Endothelial cell of umbilical vein (primary cell): ENCODE results near the gene SLC5A8. TPM values are rescaled to one million over a fixed set of nuclear protein-coding genes. Genes with fewer than 3 reads are reported as not detected.

Experiments used
- BruUV-seq: library from RNA; stranded (reverse); fragments of 400-500 nt; replicated peaks from 2 replicates; lab custom pipeline; 2021; lab: Mats Ljungman, UMichigan
- CTCF ChIA-PET: fragments of 300-600, 350-600 bp; sonication (Branson Sonifier 250); formaldehyde crosslinking; loops from one replicate; lab custom pipeline; 2021; ENCODE audit warnings: antibody characterized with exemption, inconsistent platforms; lab: Charles Lee
- POLR2A ChIA-PET: fragments of 300-600, 350-600 bp; sonication (Branson Sonifier 250); formaldehyde crosslinking; loops from one replicate; lab custom pipeline; 2021; ENCODE audit warnings: antibody characterized with exemption, inconsistent platforms; lab: Charles Lee
- DNase-seq: peaks from one replicate; pipeline ENCODE4 v3.0.0-alpha.2; 2011; ENCODE audit warnings: low read depth, low spot score
- FAIRE-seq: peaks from 2 replicates; lab custom pipeline; 2011; peaks lifted over from hg19 to GRCh38; lab: Jason Lieb, UNC
- H2AFZ ChIP-seq: 2 replicates; pipeline ENCODE4 v1.6.0; 2012; ENCODE audit warnings: low read depth, low read length, control low read depth, inconsistent platforms
- H3K27ac ChIP-seq: 2 replicates; pipeline ENCODE4 v1.5.1; 2011; ENCODE audit warnings: low read depth, mild to moderate bottlenecking, control low read depth, low read length, moderate library complexity; ENCODE audit not compliant: insufficient read depth
- H3K27me3 ChIP-seq, 2 experiments: 2 replicates each; pipeline versions ENCODE4 v1.6.0 to v1.6.1; 2011; ENCODE audit warnings: low read length in 2 of 2, mixed read lengths in 1 of 2; ENCODE audit not compliant: control insufficient read depth in 2 of 2, insufficient read depth in 2 of 2
- H3K36me3 ChIP-seq, 2 experiments: 2 replicates in 1 of 2; 3 replicates in 1 of 2; pipeline ENCODE4 v1.5.1; 2011; ENCODE audit warnings: low read length in 2 of 2, mild to moderate bottlenecking in 1 of 2, moderate library complexity in 1 of 2; ENCODE audit not compliant: control insufficient read depth in 2 of 2, insufficient read depth in 2 of 2; ENCODE audit errors: extremely low read depth in 1 of 2
- H3K4me1 ChIP-seq: 3 replicates; pipeline ENCODE4 v1.5.1; 2011; ENCODE audit warnings: mild to moderate bottlenecking, low read length; ENCODE audit not compliant: control insufficient read depth, insufficient read depth; ENCODE audit errors: extremely low read depth
- H3K4me2 ChIP-seq: 2 replicates; pipeline ENCODE4 v1.6.1; 2011; ENCODE audit warnings: low read length, control low read depth, mixed read lengths; ENCODE audit not compliant: insufficient read depth
- H3K4me3 ChIP-seq, 3 experiments: fragments of 200-600 bp in 1 of 3; sonication (generic), shearing (Covaris generic) in 1 of 3; replicated peaks in 1 of 3; 2 replicates each; pipeline ENCODE4 v1.5.1; 2011 to 2016; ENCODE audit warnings: control low read depth in 3 of 3, low read length in 3 of 3, mild to moderate bottlenecking in 2 of 3, inconsistent platforms in 1 of 3, low read depth in 1 of 3, moderate library complexity in 1 of 3; ENCODE audit not compliant: insufficient read depth in 1 of 3
- H3K79me2 ChIP-seq: 2 replicates; pipeline ENCODE4 v1.6.0; 2012; ENCODE audit warnings: low read length, inconsistent platforms; ENCODE audit not compliant: control insufficient read depth, insufficient read depth
- H3K9ac ChIP-seq: replicated peaks from 2 replicates; pipeline ENCODE3; 2011; ENCODE audit warnings: low read length, control low read depth; ENCODE audit not compliant: insufficient read depth; ENCODE audit errors: extremely low read depth
- H3K9me1 ChIP-seq: replicated peaks from 3 replicates; pipeline ENCODE4 v1.6.0; 2011; ENCODE audit warnings: mild to moderate bottlenecking, low read length; ENCODE audit not compliant: control insufficient read depth, insufficient read depth; ENCODE audit errors: extremely low read depth
- H3K9me3 ChIP-seq: replicated peaks from 2 replicates; pipeline ENCODE4 v1.5.1; 2012; ENCODE audit warnings: low read length, inconsistent platforms; ENCODE audit not compliant: control insufficient read depth, insufficient read depth
- H4K20me1 ChIP-seq: replicated peaks from 2 replicates; pipeline ENCODE3; 2011; ENCODE audit warnings: mild to moderate bottlenecking, low read length; ENCODE audit not compliant: control insufficient read depth, insufficient read depth; ENCODE audit errors: extremely low read depth
- EZH2 ChIP-seq: IDR thresholded peaks from 2 replicates; pipeline ENCODE4 v1.6.1; 2012; ENCODE audit warnings: borderline replicate concordance, low read depth, mild to moderate bottlenecking, moderate library complexity, low read length, inconsistent platforms; ENCODE audit not compliant: severe bottlenecking
- FOS ChIP-seq: IDR thresholded peaks from 2 replicates; pipeline ENCODE4 v1.6.1; 2011; ENCODE audit warnings: mild to moderate bottlenecking, low read length, moderate library complexity, borderline replicate concordance; ENCODE audit not compliant: insufficient read depth
- GATA2 ChIP-seq: IDR thresholded peaks from 2 replicates; pipeline ENCODE4 v1.7.0; 2011; ENCODE audit warnings: low read depth, mild to moderate bottlenecking, moderate library complexity, mixed read lengths, low read length; ENCODE audit not compliant: insufficient read length, insufficient read depth
- JUN ChIP-seq: IDR thresholded peaks from 2 replicates; pipeline ENCODE4 v1.6.1; 2011; ENCODE audit warnings: borderline replicate concordance, low read depth; ENCODE audit not compliant: insufficient read length, insufficient read depth
- MYC ChIP-seq: IDR thresholded peaks from one replicate; pipeline ENCODE4 v1.6.1; 2011; ENCODE audit warnings: mild to moderate bottlenecking, low read depth, low read length
- POLR2A ChIP-seq: IDR thresholded peaks from 2 replicates; pipeline ENCODE4 v1.6.1; 2012; ENCODE audit warnings: low read depth, mild to moderate bottlenecking, control low read depth, low read length
- POLR2AphosphoS5 ChIP-seq: IDR thresholded peaks from 2 replicates; pipeline ENCODE4 v1.6.1; 2012; ENCODE audit warnings: low read depth, mild to moderate bottlenecking, control low read depth, low read length, moderate library complexity; ENCODE audit not compliant: insufficient read depth
- dilution Hi-C: fragments of 300-500 bp; cut with MboI; formaldehyde crosslinking; loops from one replicate; pipeline ENCODE4 v1.15.0; 2019; ENCODE audit warnings: low sequenced_read_pairs; ENCODE audit not compliant: extremely low pct_ligation_motif_present
- intact Hi-C: fragments of 100-400 bp; cut with micrococcal nuclease; formaldehyde crosslinking; loops from one replicate; pipeline ENCODE4 v1.10.0; 2022
- polyA plus RNA-seq, 4 experiments: library from polyadenylated mRNA; depleted of rRNA in 3 of 4; stranded (reverse) in 3 of 4; unstranded in 1 of 4; fragments of >200 nt; gene quantifications; 2 replicates each; pipeline versions ENCODE4 v1.2.1 to v1.2.3, GENCODE V29; 2011 to 2012; ENCODE audit warnings: missing spikeins in 1 of 4
- total RNA-seq: library from RNA; stranded (reverse); gene quantifications from 2 replicates; pipeline ENCODE4 v1.2.3, GENCODE V29; 2021
- TF ChIP-seq, protein P1 (sequence below), 2 donors: IDR thresholded peaks; 1 replicate in 1 of 2; 2 replicates in 1 of 2; pipeline ENCODE4 v1.5.1; 2011; ENCODE audit warnings: low read length in 2 of 2, mild to moderate bottlenecking in 2 of 2, moderate library complexity in 2 of 2, control low read depth in 1 of 2, inconsistent platforms in 1 of 2, low read depth in 1 of 2; ENCODE audit not compliant: insufficient read depth in 1 of 2; ENCODE audit errors: extremely low read depth in 1 of 2
- TF ChIP-seq, protein P2 (sequence below): IDR thresholded peaks from 2 replicates; pipeline ENCODE4 v1.6.1; 2011; ENCODE audit not compliant: insufficient read depth, insufficient read length

Gene SLC5A8
- total and polyA plus RNA-seq, 2 donors (not counting 3 experiments of a cell fraction or from before 2014, with no cell fraction given) = not detected

DNA sequence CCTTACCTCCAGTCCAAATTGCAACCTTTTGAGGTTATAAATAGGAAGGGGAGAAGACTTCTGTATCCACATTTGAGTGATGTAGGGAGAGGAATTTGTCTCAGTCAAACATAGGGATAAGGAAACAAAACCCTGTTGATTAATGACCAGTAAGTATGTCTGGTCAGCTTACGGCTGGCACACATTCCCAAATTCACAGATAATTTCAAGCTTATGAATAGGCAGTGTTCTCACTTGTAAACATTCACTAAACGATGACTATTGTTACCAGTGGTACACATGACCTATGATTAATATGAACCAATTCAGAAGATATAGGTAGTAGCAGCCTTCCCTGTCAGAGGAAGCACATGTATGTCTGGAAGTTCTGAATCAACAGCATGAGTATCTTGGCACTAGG is 33.0 kb upstream of the SLC5A8 start:
- ChIA-PET CTCF (no interaction called here), POLR2A (no interaction called here)
- dilution Hi-C loops = no loop called here
- Histone ChIP-seq H3K27me3 (no peaks in the 10 kb centered on the region), H3K9me3 (no peaks in the 10 kb centered on the region), H3K9me1 (no peaks in the 10 kb centered on the region), H3K4me1 (no peaks in the 10 kb centered on the region), H3K4me2 (no peak overlapping the region), H3K4me3 (no peak overlapping the region), H3K9ac (no peak overlapping the region), H3K36me3 (no peaks in the 10 kb centered on the region), H2AFZ (no peak overlapping the region), H3K79me2 (no peaks in the 10 kb centered on the region), H3K27ac (no peak overlapping the region), H4K20me1 (no peaks in the 10 kb centered on the region)
- no peak for TF ChIP-seq MYC
- TF ChIP-seq, protein P1, sequence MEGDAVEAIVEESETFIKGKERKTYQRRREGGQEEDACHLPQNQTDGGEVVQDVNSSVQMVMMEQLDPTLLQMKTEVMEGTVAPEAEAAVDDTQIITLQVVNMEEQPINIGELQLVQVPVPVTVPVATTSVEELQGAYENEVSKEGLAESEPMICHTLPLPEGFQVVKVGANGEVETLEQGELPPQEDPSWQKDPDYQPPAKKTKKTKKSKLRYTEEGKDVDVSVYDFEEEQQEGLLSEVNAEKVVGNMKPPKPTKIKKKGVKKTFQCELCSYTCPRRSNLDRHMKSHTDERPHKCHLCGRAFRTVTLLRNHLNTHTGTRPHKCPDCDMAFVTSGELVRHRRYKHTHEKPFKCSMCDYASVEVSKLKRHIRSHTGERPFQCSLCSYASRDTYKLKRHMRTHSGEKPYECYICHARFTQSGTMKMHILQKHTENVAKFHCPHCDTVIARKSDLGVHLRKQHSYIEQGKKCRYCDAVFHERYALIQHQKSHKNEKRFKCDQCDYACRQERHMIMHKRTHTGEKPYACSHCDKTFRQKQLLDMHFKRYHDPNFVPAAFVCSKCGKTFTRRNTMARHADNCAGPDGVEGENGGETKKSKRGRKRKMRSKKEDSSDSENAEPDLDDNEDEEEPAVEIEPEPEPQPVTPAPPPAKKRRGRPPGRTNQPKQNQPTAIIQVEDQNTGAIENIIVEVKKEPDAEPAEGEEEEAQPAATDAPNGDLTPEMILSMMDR (IDR thresholded peaks at IDR 0.05; ENCODE audit: extremely low read depth in 1 of 2, insufficient read depth in 1 of 2, low read depth in 1 of 2, low read length in 2 of 2) = no peak
- DNase-seq = no peak
- no TSS peak for BruUV-seq
- intact Hi-C loops = no loop called here
- no peak for FAIRE-seq

DNA sequence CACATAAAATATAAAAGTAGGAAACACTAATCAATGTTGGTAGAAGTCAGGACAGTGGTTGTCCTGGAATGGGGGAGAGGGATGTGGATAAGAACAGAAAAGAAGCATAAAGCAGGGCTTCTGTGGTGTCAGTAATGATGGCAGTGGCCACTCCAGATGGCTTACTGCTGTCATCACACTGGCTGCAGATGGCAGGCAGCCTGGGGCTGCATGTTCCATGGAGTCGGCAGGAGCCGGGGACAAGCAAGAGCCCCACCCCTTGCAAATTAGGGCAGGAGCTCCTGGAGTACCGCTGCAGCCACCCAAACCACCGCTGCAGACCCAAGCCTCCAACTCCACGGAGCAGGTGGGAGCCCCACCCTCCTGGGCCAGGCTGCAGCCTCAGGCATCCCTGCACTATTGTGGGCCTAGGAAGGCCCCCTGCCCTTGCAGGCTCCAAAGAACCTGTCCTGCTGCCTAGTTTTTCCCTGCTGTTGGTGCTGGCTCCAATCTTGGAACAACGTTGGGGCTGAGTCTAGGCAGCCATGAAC is 28.8 kb upstream of the SLC5A8 start:
- Histone ChIP-seq H3K27ac (no peak overlapping the region), H4K20me1 (no peaks in the 10 kb centered on the region), H3K36me3 (no peaks in the 10 kb centered on the region), H3K4me1 (no peaks in the 10 kb centered on the region), H3K9me3 (no peaks in the 10 kb centered on the region), H3K79me2 (no peaks in the 10 kb centered on the region), H3K9me1 (no peaks in the 10 kb centered on the region), H2AFZ (no peak overlapping the region), H3K9ac (no peak overlapping the region), H3K4me3 (no peak overlapping the region), H3K27me3 (no peaks in the 10 kb centered on the region), H3K4me2 (no peak overlapping the region)
- POLR2A ChIA-PET = no interaction called here
- intact Hi-C loops = no loop called here
- DNase-seq = no peak
- no peak for FAIRE-seq
- BruUV-seq = no TSS peak
- TF ChIP-seq, protein P2, sequence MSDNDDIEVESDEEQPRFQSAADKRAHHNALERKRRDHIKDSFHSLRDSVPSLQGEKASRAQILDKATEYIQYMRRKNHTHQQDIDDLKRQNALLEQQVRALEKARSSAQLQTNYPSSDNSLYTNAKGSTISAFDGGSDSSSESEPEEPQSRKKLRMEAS = no peak
- TF ChIP-seq GATA2 = no peak
- TF ChIP-seq MYC = no peak
- TF ChIP-seq FOS = no peak
- no peak for TF ChIP-seq JUN
- TF ChIP-seq EZH2 = no peak
- no peak for TF ChIP-seq POLR2A
- TF ChIP-seq, protein P1 (IDR thresholded peaks at IDR 0.05; ENCODE audit: extremely low read depth in 1 of 2, insufficient read depth in 1 of 2, low read depth in 1 of 2, low read length in 2 of 2) = no peak
- TF ChIP-seq POLR2AphosphoS5 = no peak
- dilution Hi-C loops = no loop called here
- CTCF ChIA-PET = no interaction called here
